Measurements from ENCODE around the gene ZNF667. TPM values are rescaled to one million over a fixed set of nuclear protein-coding genes. Genes with fewer than 3 reads are reported as not detected.
A peak's percentile ranks its signal among the peaks of the same experiment; 100 is the strongest.

ZNF667 gene
- polyA plus RNA-seq, 1 donor: 9.0 TPM

GRCh38 chr19:56474308-56474707, 2.8 kb downstream of the ZNF667 start:
- WGBS (ENCODE audit: insufficient coverage, low lambda C conversion rate): no CpG with 5 or more reads among the region's 3 CpGs
- Histone ChIP-seq H3K27ac (ENCODE audit: low read length) (no peak overlapping the region), H3K27me3 (ENCODE audit: control insufficient read depth, insufficient read depth, low read length) (no peaks in the 10 kb centered on the region), H3K4me3 (ENCODE audit: low read length) (no peak overlapping the region), H3K9me3 (ENCODE audit: control insufficient read depth, low read depth, low read length) (peaks cover 24% of the 10 kb centered on the region), H3K4me1 (ENCODE audit: control insufficient read depth, insufficient read depth, low read length) (no peaks in the 10 kb centered on the region), H3K36me3 (ENCODE audit: control insufficient read depth, insufficient read depth, low read length) (peaks cover 22% of the 10 kb centered on the region)
- DNase-seq: no peak

- Histone ChIP-seq H3K4me1 (ENCODE audit: control insufficient read depth, insufficient read depth, low read length) (no peaks in the 10 kb centered on the region), H3K36me3 (ENCODE audit: control insufficient read depth, insufficient read depth, low read length) (peaks cover 4% of the 10 kb centered on the region), H3K27ac (ENCODE audit: low read length) (no peak overlapping the region), H3K4me3 (ENCODE audit: low read length) (no peak overlapping the region), H3K9me3 (ENCODE audit: control insufficient read depth, low read depth, low read length) (peaks cover 13% of the 10 kb centered on the region), H3K27me3 (ENCODE audit: control insufficient read depth, insufficient read depth, low read length) (no peaks in the 10 kb centered on the region)
- 100% methylated on average over 1 of the region's 8 CpGs for WGBS (ENCODE audit: insufficient coverage, low lambda C conversion rate)
- no peak for DNase-seq
Observed at GRCh38 chr19:56441206-56441792, 35.8 kb downstream of the ZNF667 start.

GRCh38 chr19:56423985-56424353, 53.2 kb downstream of the ZNF667 start:
- Histone ChIP-seq H3K9me3 (ENCODE audit: control insufficient read depth, low read depth, low read length) (peaks cover 38% of the 10 kb centered on the region), H3K4me3 (ENCODE audit: low read length) (no peak overlapping the region), H3K27ac (ENCODE audit: low read length) (no peak overlapping the region), H3K4me1 (ENCODE audit: control insufficient read depth, insufficient read depth, low read length) (no peaks in the 10 kb centered on the region), H3K27me3 (ENCODE audit: control insufficient read depth, insufficient read depth, low read length) (no peaks in the 10 kb centered on the region), H3K36me3 (ENCODE audit: control insufficient read depth, insufficient read depth, low read length) (peaks cover 16% of the 10 kb centered on the region)
- no CpG with 5 or more reads among the region's 1 CpG for WGBS (ENCODE audit: insufficient coverage, low lambda C conversion rate)
- no peak for DNase-seq

GRCh38 chr19:56423276-56423984, 53.7 kb downstream of the ZNF667 start:
- no peak for DNase-seq
- Histone ChIP-seq H3K4me3 (ENCODE audit: low read length) (no peak overlapping the region), H3K4me1 (ENCODE audit: control insufficient read depth, insufficient read depth, low read length) (no peaks in the 10 kb centered on the region), H3K36me3 (ENCODE audit: control insufficient read depth, insufficient read depth, low read length) (peaks cover 16% of the 10 kb centered on the region), H3K27ac (ENCODE audit: low read length) (no peak overlapping the region), H3K27me3 (ENCODE audit: control insufficient read depth, insufficient read depth, low read length) (no peaks in the 10 kb centered on the region), H3K9me3 (ENCODE audit: control insufficient read depth, low read depth, low read length) (peaks cover 38% of the 10 kb centered on the region)
- WGBS (ENCODE audit: insufficient coverage, low lambda C conversion rate): 91% methylated on average over 4 of the region's 5 CpGs

- WGBS (ENCODE audit: insufficient coverage, low lambda C conversion rate): 100% methylated on average over 1 of the region's 4 CpGs
- H3K9me3 ChIP-seq (ENCODE audit: control insufficient read depth, low read depth, low read length): peaks cover 10% of the 10 kb centered on the region
Observed at GRCh38 chr19:56405062-56405461, 72.1 kb downstream of the ZNF667 start.

GRCh38 chr19:56404705-56405056, 72.5 kb downstream of the ZNF667 start:
- Histone ChIP-seq H3K4me3 (ENCODE audit: low read length) (peak overlapping the region; percentile 76), H3K27me3 (ENCODE audit: control insufficient read depth, insufficient read depth, low read length) (no peaks in the 10 kb centered on the region), H3K36me3 (ENCODE audit: control insufficient read depth, insufficient read depth, low read length) (peaks cover 24% of the 10 kb centered on the region), H3K9me3 (ENCODE audit: control insufficient read depth, low read depth, low read length) (peaks cover 10% of the 10 kb centered on the region), H3K4me1 (ENCODE audit: control insufficient read depth, insufficient read depth, low read length) (no peaks in the 10 kb centered on the region), H3K27ac (ENCODE audit: low read length) (no peak overlapping the region)
- DNase-seq: no peak
- no CpG with 5 or more reads among the region's 9 CpGs for WGBS (ENCODE audit: insufficient coverage, low lambda C conversion rate)

More at GRCh38 chr19:56405062-56405461, 72.1 kb downstream of the ZNF667 start:
- Histone ChIP-seq H3K27ac (ENCODE audit: low read length) (no peak overlapping the region), H3K4me3 (ENCODE audit: low read length) (no peak overlapping the region), H3K4me1 (ENCODE audit: control insufficient read depth, insufficient read depth, low read length) (no peaks in the 10 kb centered on the region), H3K36me3 (ENCODE audit: control insufficient read depth, insufficient read depth, low read length) (peaks cover 26% of the 10 kb centered on the region), H3K27me3 (ENCODE audit: control insufficient read depth, insufficient read depth, low read length) (no peaks in the 10 kb centered on the region)
- DNase-seq: no peak

GRCh38 chr19:56403764-56404704, 73.1 kb downstream of the ZNF667 start, which contains the start of gene ZNF583:
ZNF583 (plus strand) TSS chr19:56404332; CDS start chr19:56407115, 2,783 bp downstream.
- Histone ChIP-seq H3K9me3 (ENCODE audit: control insufficient read depth, low read depth, low read length) (peaks cover 10% of the 10 kb centered on the region), H3K27me3 (ENCODE audit: control insufficient read depth, insufficient read depth, low read length) (no peaks in the 10 kb centered on the region), H3K27ac (ENCODE audit: low read length) (peak within 1 kb of the TSS; percentile 86), H3K36me3 (ENCODE audit: control insufficient read depth, insufficient read depth, low read length) (peaks cover 20% of the 10 kb centered on the region), H3K4me3 (ENCODE audit: low read length) (peak within 1 kb of the TSS; percentile 76), H3K4me1 (ENCODE audit: control insufficient read depth, insufficient read depth, low read length) (no peaks in the 10 kb centered on the region)
- DNase-seq: peak; percentile 97 to 98
- WGBS (ENCODE audit: insufficient coverage, low lambda C conversion rate): no CpG with 5 or more reads among the region's 70 CpGs

- Histone ChIP-seq H3K4me3 (ENCODE audit: low read length) (peak overlapping the region; percentile 76), H3K4me1 (ENCODE audit: control insufficient read depth, insufficient read depth, low read length) (no peaks in the 10 kb centered on the region), H3K27me3 (ENCODE audit: control insufficient read depth, insufficient read depth, low read length) (no peaks in the 10 kb centered on the region), H3K9me3 (ENCODE audit: control insufficient read depth, low read depth, low read length) (peaks cover 10% of the 10 kb centered on the region), H3K27ac (ENCODE audit: low read length) (peak overlapping the region; percentile 86), H3K36me3 (ENCODE audit: control insufficient read depth, insufficient read depth, low read length) (peaks cover 12% of the 10 kb centered on the region)
- peak in 1 of 2 donors; percentile 13 for DNase-seq
- 29% methylated on average over 4 of the region's 9 CpGs for WGBS (ENCODE audit: insufficient coverage, low lambda C conversion rate)
Observed at GRCh38 chr19:56403261-56403660, 73.9 kb downstream of the ZNF667 start.

- Histone ChIP-seq H3K36me3 (ENCODE audit: control insufficient read depth, insufficient read depth, low read length) (peaks cover 4% of the 10 kb centered on the region), H3K4me1 (ENCODE audit: control insufficient read depth, insufficient read depth, low read length) (no peaks in the 10 kb centered on the region)
Observed at GRCh38 chr19:56400485-56400884, 76.7 kb downstream of the ZNF667 start.

GRCh38 chr19:56398809-56399208, 78.3 kb downstream of the ZNF667 start:
- Histone ChIP-seq H3K4me1 (ENCODE audit: control insufficient read depth, insufficient read depth, low read length) (peaks cover 1% of the 10 kb centered on the region), H3K9me3 (ENCODE audit: control insufficient read depth, low read depth, low read length) (peaks cover 10% of the 10 kb centered on the region), H3K36me3 (ENCODE audit: control insufficient read depth, insufficient read depth, low read length) (peaks cover 4% of the 10 kb centered on the region), H3K27me3 (ENCODE audit: control insufficient read depth, insufficient read depth, low read length) (no peaks in the 10 kb centered on the region), H3K4me3 (ENCODE audit: low read length) (no peak overlapping the region), H3K27ac (ENCODE audit: low read length) (no peak overlapping the region)
- WGBS (ENCODE audit: insufficient coverage, low lambda C conversion rate): no CpG with 5 or more reads among the region's 5 CpGs
- DNase-seq: no peak

More at GRCh38 chr19:56400485-56400884, 76.7 kb downstream of the ZNF667 start:
- H3K27me3 ChIP-seq (ENCODE audit: control insufficient read depth, insufficient read depth, low read length): no peaks in the 10 kb centered on the region
- H3K9me3 ChIP-seq (ENCODE audit: control insufficient read depth, low read depth, low read length): peaks cover 9% of the 10 kb centered on the region
- no peak overlapping the region for H3K27ac ChIP-seq (ENCODE audit: low read length)
- WGBS (ENCODE audit: insufficient coverage, low lambda C conversion rate): no CpG with 5 or more reads among the region's 4 CpGs
- H3K4me3 ChIP-seq (ENCODE audit: low read length): no peak overlapping the region
- no peak for DNase-seq
